ENCODE measurements around the gene ARMC3.

The ARMC3 gene

GRCh38 chr10:22990443-22990842 is 62.6 kb downstream of the ARMC3 start:
- TF ChIP-seq CTCF (IDR thresholded peaks at IDR 0.05; ENCODE audit: low read depth, low read length, missing control alignments): no peak
- no peak for DNase-seq (ENCODE audit: extremely low read depth, low read depth)
- no peak overlapping the region for H3K4me3 ChIP-seq (replicated peaks; ENCODE audit: low read depth, low read length)

GRCh38 chr10:22992075-22992474 is 64.2 kb downstream of the ARMC3 start:
- H3K4me3 ChIP-seq (replicated peaks; ENCODE audit: low read depth, low read length): no peak overlapping the region
- TF ChIP-seq CTCF (IDR thresholded peaks at IDR 0.05; ENCODE audit: low read depth, low read length, missing control alignments): no peak
- DNase-seq (ENCODE audit: extremely low read depth, low read depth): no peak

- TF ChIP-seq CTCF (IDR thresholded peaks at IDR 0.05; ENCODE audit: low read depth, low read length, missing control alignments): no peak
- DNase-seq (ENCODE audit: extremely low read depth, low read depth): no peak
Observed at GRCh38 chr10:22992621-22993020, 64.8 kb downstream of the ARMC3 start.

GRCh38 chr10:22993314-22993713 is 65.5 kb downstream of the ARMC3 start:
- no peak overlapping the region for H3K4me3 ChIP-seq (replicated peaks; ENCODE audit: low read depth, low read length)
- no peak for DNase-seq (ENCODE audit: extremely low read depth, low read depth)
- TF ChIP-seq CTCF (IDR thresholded peaks at IDR 0.05; ENCODE audit: low read depth, low read length, missing control alignments): no peak

More at GRCh38 chr10:22992621-22993020, 64.8 kb downstream of the ARMC3 start:
- H3K4me3 ChIP-seq (replicated peaks; ENCODE audit: low read depth, low read length): no peak overlapping the region

GRCh38 chr10:22997096-22997495 is 69.2 kb downstream of the ARMC3 start:
- DNase-seq (ENCODE audit: extremely low read depth, low read depth): no peak
- no peak overlapping the region for H3K4me3 ChIP-seq (replicated peaks; ENCODE audit: low read depth, low read length)
- no peak for TF ChIP-seq CTCF (IDR thresholded peaks at IDR 0.05; ENCODE audit: low read depth, low read length, missing control alignments)

GRCh38 chr10:22998091-22998490 is 70.2 kb downstream of the ARMC3 start:
- DNase-seq (ENCODE audit: extremely low read depth, low read depth): no peak
- no peak for TF ChIP-seq CTCF (IDR thresholded peaks at IDR 0.05; ENCODE audit: low read depth, low read length, missing control alignments)
- no peak overlapping the region for H3K4me3 ChIP-seq (replicated peaks; ENCODE audit: low read depth, low read length)

- no peak for DNase-seq (ENCODE audit: extremely low read depth, low read depth)
- TF ChIP-seq CTCF (IDR thresholded peaks at IDR 0.05; ENCODE audit: low read depth, low read length, missing control alignments): no peak
- H3K4me3 ChIP-seq (replicated peaks; ENCODE audit: low read depth, low read length): no peak overlapping the region
Observed at GRCh38 chr10:22999942-23000341, 72.1 kb downstream of the ARMC3 start.
